K562 (cell line): ENCODE measurements around the gene SLC1A1. TPM values are rescaled to one million over a fixed set of nuclear protein-coding genes. Genes with fewer than 3 reads are reported as not detected.

ENCODE experiments used
- ATAC-seq: fragments of 200-7000 bp; cut with Tn5 transposase; 3 replicates; pipeline ENCODE4 v1.9.1; 2020; ENCODE audit warnings: moderate library complexity
- BruUV-seq: library from RNA; stranded (reverse); fragments of 400-500 nt; replicated peaks from 2 replicates; lab custom pipeline; 2021; lab: Mats Ljungman, UMichigan
- CTCF ChIA-PET: fragments of 300-600 bp; formaldehyde crosslinking; extraction: SDS; loops from one replicate; lab custom pipeline; 2021; ENCODE audit warnings: low intra/inter-chr PET ratio; lab: Yijun Ruan, JAX
- POLR2A ChIA-PET: fragments of 300-600, 350-650 bp; sonication (Branson Sonifier 250); formaldehyde crosslinking; extraction: SDS; loops from one replicate; lab custom pipeline; 2021; ENCODE audit warnings: antibody characterized with exemption, inconsistent platforms; lab: Yijun Ruan, JAX
- DNase-seq, 4 experiments: peaks; one replicate each; pipeline versions ENCODE4 v3.0.0 to v3.0.0-alpha.2; 2011 to 2018; ENCODE audit warnings: low spot score in 3 of 4, mixed read lengths in 3 of 4; ENCODE audit errors: extremely low read depth in 1 of 4
- FAIRE-seq: peaks from 2 replicates; lab custom pipeline; 2011; peaks lifted over from hg19 to GRCh38; lab: Jason Lieb, UNC
- H2AFZ ChIP-seq: 2 replicates; pipeline ENCODE4 v1.6.0; 2011; ENCODE audit warnings: low read depth, low read length, control low read depth, inconsistent platforms
- H3K27ac ChIP-seq: fragments of 200-600 bp; 3 replicates; pipeline ENCODE4 v1.8.0; 2011; ENCODE audit warnings: low read depth, mild to moderate bottlenecking, control low read depth, inconsistent platforms, low read length, moderate library complexity, mixed read lengths; ENCODE audit errors: extremely low read depth
- H3K27me3 ChIP-seq, 2 experiments: fragments of 300-600 bp in 1 of 2; 2 replicates in 1 of 2; 3 replicates in 1 of 2; pipeline versions ENCODE4 v1.6.0 to v1.8.0; 2011; ENCODE audit warnings: inconsistent platforms in 2 of 2, low read length in 2 of 2, mild to moderate bottlenecking in 1 of 2, mixed read lengths in 1 of 2, moderate library complexity in 1 of 2; ENCODE audit not compliant: control insufficient read depth in 2 of 2, insufficient read depth in 2 of 2
- H3K36me3 ChIP-seq: fragments of 300-600 bp; 3 replicates; pipeline ENCODE4 v1.8.0; 2011; ENCODE audit warnings: mild to moderate bottlenecking, low read length, inconsistent platforms; ENCODE audit not compliant: control insufficient read depth, insufficient read depth
- H3K4me1 ChIP-seq, 2 experiments: fragments of 200-600 bp in 1 of 2; replicated peaks in 1 of 2; 2 replicates in 1 of 2; 3 replicates in 1 of 2; pipeline versions ENCODE4 v1.5.1 to v1.8.0; 2011; ENCODE audit warnings: inconsistent platforms in 2 of 2, low read length in 2 of 2, mild to moderate bottlenecking in 1 of 2, mixed read lengths in 1 of 2, moderate library complexity in 1 of 2; ENCODE audit not compliant: control insufficient read depth in 2 of 2, insufficient read depth in 2 of 2
- H3K4me2 ChIP-seq: 2 replicates; pipeline ENCODE4 v1.6.1; 2011; ENCODE audit warnings: low read length, control low read depth, inconsistent platforms, mixed read lengths; ENCODE audit not compliant: insufficient read depth
- H3K4me3 ChIP-seq: fragments of 200-600 bp; sonication (generic), shearing (Covaris generic); 2 replicates; pipeline ENCODE4 v1.5.1; 2016; ENCODE audit warnings: control low read depth, inconsistent platforms
- H3K79me2 ChIP-seq: fragments of 200-600 bp; 3 replicates; pipeline ENCODE4 v1.8.0; 2011; ENCODE audit warnings: low read length, inconsistent platforms; ENCODE audit not compliant: control insufficient read depth, insufficient read depth
- H3K9ac ChIP-seq, 2 experiments: 2 replicates each; pipeline versions ENCODE4 v1.6.0 to v1.6.1; 2011; ENCODE audit warnings: low read depth in 2 of 2, low read length in 2 of 2, control low read depth in 1 of 2, inconsistent platforms in 1 of 2, mild to moderate bottlenecking in 1 of 2, mixed read lengths in 1 of 2; ENCODE audit not compliant: insufficient read depth in 1 of 2
- H3K9me1 ChIP-seq: one replicate; pipeline ENCODE4 v1.6.0; 2011; ENCODE audit warnings: inconsistent platforms, mild to moderate bottlenecking, low read length, moderate library complexity; ENCODE audit not compliant: control insufficient read depth, insufficient read depth
- H3K9me3 ChIP-seq: replicated peaks from 2 replicates; pipeline ENCODE4 v1.5.1; 2011; ENCODE audit warnings: low read depth, low read length, inconsistent platforms; ENCODE audit not compliant: control insufficient read depth, insufficient read depth
- H4K20me1 ChIP-seq: replicated peaks from 2 replicates; pipeline ENCODE4 v1.6.1; 2011; ENCODE audit warnings: low read length, inconsistent platforms, mixed read lengths; ENCODE audit not compliant: control insufficient read depth, insufficient read depth
- ARID3A ChIP-seq: IDR thresholded peaks from 2 replicates; pipeline ENCODE4 v1.6.1; 2012; ENCODE audit warnings: low read depth, low read length, improper control_type of control experiment, borderline replicate concordance
- ARNT ChIP-seq, 2 experiments: fragments of 450-650 bp; IDR thresholded peaks; 2 replicates each; pipeline ENCODE4 v1.6.1; 2016; ENCODE audit warnings: mild to moderate bottlenecking in 1 of 2
- ELF2 ChIP-seq: fragments of 250-450 bp; sonication (Bioruptor Pico); IDR thresholded peaks from 2 replicates; pipeline ENCODE4 v1.5.0; 2021; ENCODE audit warnings: mild to moderate bottlenecking
- EP400 ChIP-seq: fragments of 450-650 bp; IDR thresholded peaks from 2 replicates; pipeline ENCODE4 v1.6.1; 2017; ENCODE audit warnings: antibody characterized with exemption, mild to moderate bottlenecking, moderate library complexity
- GTF2F1 ChIP-seq: IDR thresholded peaks from 2 replicates; pipeline ENCODE4 v1.6.1; 2011; ENCODE audit warnings: low read depth, low read length, improper control_type of control experiment
- HEY1 ChIP-seq: fragments of 250-450 bp; sonication (Bioruptor Pico); IDR thresholded peaks from 2 replicates; pipeline ENCODE4 v1.5.0; 2020; ENCODE audit warnings: mild to moderate bottlenecking, moderate library complexity, borderline replicate concordance
- ILF3 ChIP-seq: fragments of 450-650 bp; IDR thresholded peaks from 2 replicates; pipeline ENCODE4 v1.6.1; 2018; ENCODE audit warnings: antibody characterized with exemption, mild to moderate bottlenecking, moderate library complexity, borderline replicate concordance
- MEF2A ChIP-seq: IDR thresholded peaks from 2 replicates; pipeline ENCODE4 v1.6.1; 2011; ENCODE audit warnings: low read depth, mild to moderate bottlenecking, low read length, moderate library complexity; ENCODE audit not compliant: control insufficient read depth
- NFYB ChIP-seq: IDR thresholded peaks from 2 replicates; pipeline ENCODE4 v1.6.1; 2011; ENCODE audit warnings: mild to moderate bottlenecking, moderate library complexity; ENCODE audit not compliant: insufficient read length; ENCODE audit errors: extremely low read depth
- RAD51 ChIP-seq: fragments of 450-650 bp; IDR thresholded peaks from 2 replicates; pipeline ENCODE4 v1.7.1; 2016; ENCODE audit warnings: low read depth, mild to moderate bottlenecking, borderline replicate concordance
- TBL1XR1 ChIP-seq, 2 experiments: IDR thresholded peaks; 2 replicates each; pipeline ENCODE4 v1.6.1; 2012; ENCODE audit warnings: improper control_type of control experiment in 2 of 2, low read length in 2 of 2, mild to moderate bottlenecking in 1 of 2
- TBP ChIP-seq: optimal IDR thresholded peaks from 2 replicates; pipeline ENCODE3; 2011; ENCODE audit warnings: low read depth, low read length, improper control_type of control experiment
- TFE3 ChIP-seq: fragments of 450-650 bp; formaldehyde crosslinking; IDR thresholded peaks from 2 replicates; pipeline ENCODE4 v1.4.0; 2020; ENCODE audit warnings: mild to moderate bottlenecking, mixed read lengths
- TOE1 ChIP-seq, 2 experiments: fragments of 450-650 bp in 1 of 2; sonication (generic) in 1 of 2; formaldehyde crosslinking in 1 of 2; IDR thresholded peaks; 2 replicates each; pipeline versions ENCODE4 v1.7.1 to v1.8.0; 2016 to 2022; ENCODE audit warnings: borderline replicate concordance in 2 of 2, mild to moderate bottlenecking in 2 of 2, antibody characterized with exemption in 1 of 2, inconsistent platforms in 1 of 2, low read depth in 1 of 2, missing genetic modification reagents in 1 of 2, moderate library complexity in 1 of 2
- USF2 ChIP-seq: sonication (generic); formaldehyde crosslinking; IDR thresholded peaks from 2 replicates; pipeline ENCODE4 v1.5.0; 2020; ENCODE audit warnings: missing genetic modification reagents
- ZFPM2 ChIP-seq: fragments of 250-450 bp; sonication (Bioruptor Pico); IDR thresholded peaks from 2 replicates; pipeline ENCODE4 v1.5.1; 2022; ENCODE audit warnings: mild to moderate bottlenecking
- ZNF655 ChIP-seq: fragments of 250-450 bp; sonication (Bioruptor Pico); IDR thresholded peaks from 2 replicates; pipeline ENCODE4 v1.5.0; 2021
- WGBS: fragments of 100-300 bp; shearing (Covaris generic); methylation state at CpG from one replicate; pipeline ENCODE4 v1.1.6; 2016; ENCODE audit warnings: low coverage, mixed read lengths; ENCODE audit not compliant: insufficient coverage; ENCODE audit errors: missing lambda C conversion rate; 5-methylcytosine and 5-hydroxymethylcytosine counted together
- in situ Hi-C: fragments of 300-500 bp; cut with MboI; formaldehyde crosslinking; loops from 4 replicates; pipeline ENCODE4 v1.15.0; 2018; ENCODE audit warnings: inconsistent platforms, mixed read lengths
- intact Hi-C: fragments of 100-400 bp; cut with micrococcal nuclease; formaldehyde crosslinking; loops from 2 replicates; pipeline ENCODE4 v1.14.2; 2022
- polyA plus RNA-seq, 8 experiments: library from polyadenylated mRNA; depleted of rRNA in 4 of 8; stranded (reverse) in 5 of 8; unstranded in 3 of 8; fragments of >200 nt; fragmentation: Nextera tagmentation in 2 of 8; fragmentation: Illumina TruSeq in 1 of 8; extraction: Ambion mirVana in 2 of 8; extraction: Trizol in 1 of 8; gene quantifications; 2 replicates each; pipeline versions ENCODE4 v1.2.1 to v1.2.3, GENCODE V29; 2011 to 2014; ENCODE audit warnings: inconsistent platforms in 1 of 8, missing spikeins in 1 of 8
- total RNA-seq, 7 experiments: library from RNA; depleted of rRNA in 6 of 7; stranded (reverse); fragments of >200 nt in 6 of 7; fragmentation: Illumina TruSeq in 2 of 7; extraction: Trizol in 2 of 7; gene quantifications; 2 replicates each; pipeline versions ENCODE4 v1.2.1 to v1.2.3, GENCODE V29; 2011 to 2021; ENCODE audit warnings: low replicate concordance in 1 of 7

The SLC1A1 gene
- total and polyA plus RNA-seq, 9 of the 15 experiments (the other 6 are each of a cell fraction or from before 2014, with no cell fraction given), result 0.11 to 0.16 TPM; not detected in 7

- no peak for TF ChIP-seq MEF2A
- TF ChIP-seq EP400, result no peak
- TF ChIP-seq ELF2 (CRISPR knock-in tag), result no peak
- no peak for TF ChIP-seq ILF3
- TF ChIP-seq TBP, result no peak
- no peak for TF ChIP-seq ZFPM2 (CRISPR knock-in tag)
- TF ChIP-seq ARID3A, result no peak
These were observed 46.8 kb upstream of the SLC1A1 start (continued) for GRCh38 chr9:4443439-4443838.

GRCh38 chr9:4461437-4461836 lies 28.8 kb upstream of the SLC1A1 start:
- ATAC-seq (no peak), FAIRE-seq (no peak), DNase-seq (peak in 3 of 4 experiments; percentile 6 to 32 (median 27))
- no peak overlapping the region for H3K27ac ChIP-seq
- intact Hi-C loops, result no loop called here
- ChIA-PET CTCF (no interaction called here), POLR2A (no interaction called here)
- in situ Hi-C loops, result no loop called here
- no peaks in the 10 kb centered on the region for H3K79me2 ChIP-seq
- H3K9me1 ChIP-seq, result no peaks in the 10 kb centered on the region
- no peaks in the 10 kb centered on the region for H4K20me1 ChIP-seq
- 8% methylated on average over 2 of the region's 2 CpGs for WGBS
- BruUV-seq, result no TSS peak
- H3K36me3 ChIP-seq, result no peaks in the 10 kb centered on the region
- no peaks in the 10 kb centered on the region for H3K9me3 ChIP-seq
- H3K4me3 ChIP-seq, result no peak overlapping the region
- no peak overlapping the region; the same call in 1 of the 2 replicates for H3K4me2 ChIP-seq
- H3K4me1 ChIP-seq, result no peaks in the 10 kb centered on the region
- no peak overlapping the region for H2AFZ ChIP-seq
- H3K27me3 ChIP-seq, result no peaks in the 10 kb centered on the region
- H3K9ac ChIP-seq, result no peak overlapping the region
- TF ChIP-seq ARNT (IDR thresholded peaks at IDR 0.05), result no peak
- no peak for TF ChIP-seq ZNF655 (CRISPR knock-in tag)
- peak; percentile 40; the same call in 1 of the 2 replicates for TF ChIP-seq USF2 (CRISPR knock-in tag)
- no peak for TF ChIP-seq HEY1
- peak; percentile 75 for TF ChIP-seq TFE3 (CRISPR knock-in tag)
- TF ChIP-seq RAD51, result peak; percentile 61; the same call in 1 of the 2 replicates
- no peak for TF ChIP-seq GTF2F1
- peak; percentile 47 for TF ChIP-seq NFYB
- no peak for TF ChIP-seq TBL1XR1 (IDR thresholded peaks at IDR 0.05; ENCODE audit: low read length in 2 of 2)
- TF ChIP-seq TOE1 (IDR thresholded peaks at IDR 0.05; ENCODE audit: borderline replicate concordance), result peak; percentile 56
- no peak for TF ChIP-seq TOE1 (CRISPR knock-in tag; IDR thresholded peaks at IDR 0.05; ENCODE audit: borderline replicate concordance, low read depth)
